Activated CD4-positive, alpha-beta T cell treated with anti-CD3 and anti-CD28 coated beads, Interleukin-2, amount 10 ng/mL, durations not matched to agents 7 days and 5 days (primary cell): ENCODE data around the gene KRTAP4-3. TPM values are rescaled to one million over a fixed set of nuclear protein-coding genes. Genes with fewer than 3 reads are reported as not detected.
"Not testable (repeated sequence)": the region's sequence is repeated elsewhere in the genome, so short reads cannot be mapped to it uniquely, and the experiment has no call there.

Experiments used
- CTCF ChIA-PET: fragments of 350-600 bp; sonication (Branson Sonifier 250); formaldehyde crosslinking; loops from one replicate; lab custom pipeline; 2021; ENCODE audit warnings: antibody characterized with exemption; lab: Charles Lee
- POLR2A ChIA-PET: fragments of 350-600 bp; sonication (Branson Sonifier 250); formaldehyde crosslinking; loops from one replicate; lab custom pipeline; 2021; ENCODE audit warnings: antibody characterized with exemption; lab: Charles Lee
- DNase-seq: peaks from one replicate; pipeline ENCODE4 v3.0.0-alpha.2; 2020
- H3K27ac Mint-ChIP-seq: one replicate; pipeline ENCODE4 v1.8.0; 2021; ENCODE audit warnings: mild to moderate bottlenecking, moderate library complexity, mixed read lengths
- H3K27me3 Mint-ChIP-seq: one replicate; pipeline ENCODE4 v1.8.0; 2021; ENCODE audit warnings: mixed read lengths
- H3K36me3 Mint-ChIP-seq: one replicate; pipeline ENCODE4 v1.8.0; 2021; ENCODE audit warnings: low read depth, mixed read lengths
- H3K4me1 Mint-ChIP-seq: one replicate; pipeline ENCODE4 v1.8.0; 2021; ENCODE audit warnings: mixed read lengths
- H3K4me3 Mint-ChIP-seq: one replicate; pipeline ENCODE4 v1.8.0; 2021; ENCODE audit warnings: mild to moderate bottlenecking, moderate library complexity, mixed read lengths
- H3K9me3 Mint-ChIP-seq: one replicate; pipeline ENCODE4 v1.8.0; 2021; ENCODE audit warnings: mixed read lengths
- total RNA-seq, 2 experiments: library from RNA; stranded (reverse); gene quantifications; one replicate each; pipeline ENCODE4 v1.2.3, GENCODE V29; 2021

The KRTAP4-3 gene
- total RNA-seq, 2 experiments from 2014 or later = not detected

DNA sequence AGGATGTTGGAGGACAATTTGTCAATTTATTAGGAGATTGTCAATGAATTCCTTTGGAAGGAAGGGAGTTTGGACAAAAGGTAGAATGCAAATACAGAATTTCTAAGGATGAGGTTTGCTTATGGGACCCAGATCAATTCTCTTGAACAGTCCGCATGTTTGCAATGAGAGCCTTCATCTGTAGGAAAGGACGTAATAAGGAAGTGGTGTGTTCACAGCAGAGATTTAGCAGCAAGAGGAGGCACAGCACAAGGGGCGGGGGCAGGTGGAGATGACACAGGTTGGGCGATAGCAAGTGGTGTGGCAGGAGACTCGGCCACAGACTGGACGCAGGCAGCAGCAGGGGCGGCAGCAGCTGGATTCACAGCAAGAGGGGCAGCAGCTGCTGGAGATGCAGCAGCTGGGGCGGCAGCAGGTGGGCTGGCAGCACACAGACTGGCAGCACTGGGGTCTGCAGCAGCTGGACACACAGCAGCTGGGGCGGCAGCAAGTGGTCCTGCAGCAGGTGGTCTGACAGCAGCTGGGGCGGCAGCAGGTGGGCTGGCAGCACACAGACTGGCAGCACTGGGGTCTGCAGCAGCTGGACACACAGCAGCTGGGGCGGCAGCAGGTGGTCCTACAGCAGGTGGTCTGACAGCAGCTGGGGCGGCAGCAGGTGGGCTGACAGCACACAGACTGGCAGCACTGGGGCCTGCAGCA, 44.6 kb downstream of the KRTAP4-3 start:
- H3K4me3 Mint-ChIP-seq, H3K27ac Mint-ChIP-seq, CTCF ChIA-PET, DNase-seq, POLR2A ChIA-PET, H3K36me3 Mint-ChIP-seq, H3K27me3 Mint-ChIP-seq: not testable (repeated sequence)
- Mint-ChIP-seq H3K4me1 (peaks cover 40% of the 10 kb centered on the region), H3K9me3 (peaks cover 13% of the 10 kb centered on the region)

- ChIA-PET POLR2A (no interaction called here), CTCF (no interaction called here)
- Mint-ChIP-seq H3K36me3 (peaks cover 2% of the 10 kb centered on the region), H3K27ac (no peak overlapping the region), H3K4me3 (no peak overlapping the region), H3K9me3 (peaks cover 13% of the 10 kb centered on the region), H3K4me1 (peaks cover 40% of the 10 kb centered on the region), H3K27me3 (no peaks in the 10 kb centered on the region)
- no peak for DNase-seq
Observed at GRCh38 chr17:41121742-41122141, 46.3 kb downstream of the KRTAP4-3 start.

GRCh38 chr17:41119696-41120690, 48.0 kb downstream of the KRTAP4-3 start:
- Mint-ChIP-seq H3K27ac (peak overlapping the region; percentile 79), H3K4me1 (peaks cover 26% of the 10 kb centered on the region), H3K9me3 (peaks cover 13% of the 10 kb centered on the region)
- CTCF ChIA-PET, H3K27me3 Mint-ChIP-seq, DNase-seq, H3K4me3 Mint-ChIP-seq, H3K36me3 Mint-ChIP-seq, POLR2A ChIA-PET: not testable (repeated sequence)

GRCh38 chr17:41118721-41119120, 49.3 kb downstream of the KRTAP4-3 start:
- POLR2A ChIA-PET = no interaction called here
- peaks cover 5% of the 10 kb centered on the region for H3K27me3 Mint-ChIP-seq
- peaks cover 2% of the 10 kb centered on the region for H3K36me3 Mint-ChIP-seq
- no peak for DNase-seq
- CTCF ChIA-PET = interaction anchor here (0.6 kb wide), 1 partner anchor 153 kb away, joined by 4 read pairs; no protein-coding TSS in a partner anchor
- no peak overlapping the region for H3K27ac Mint-ChIP-seq
- no peak overlapping the region for H3K4me3 Mint-ChIP-seq
- H3K9me3 Mint-ChIP-seq = peaks cover 13% of the 10 kb centered on the region
- H3K4me1 Mint-ChIP-seq = peaks cover 22% of the 10 kb centered on the region

DNA sequence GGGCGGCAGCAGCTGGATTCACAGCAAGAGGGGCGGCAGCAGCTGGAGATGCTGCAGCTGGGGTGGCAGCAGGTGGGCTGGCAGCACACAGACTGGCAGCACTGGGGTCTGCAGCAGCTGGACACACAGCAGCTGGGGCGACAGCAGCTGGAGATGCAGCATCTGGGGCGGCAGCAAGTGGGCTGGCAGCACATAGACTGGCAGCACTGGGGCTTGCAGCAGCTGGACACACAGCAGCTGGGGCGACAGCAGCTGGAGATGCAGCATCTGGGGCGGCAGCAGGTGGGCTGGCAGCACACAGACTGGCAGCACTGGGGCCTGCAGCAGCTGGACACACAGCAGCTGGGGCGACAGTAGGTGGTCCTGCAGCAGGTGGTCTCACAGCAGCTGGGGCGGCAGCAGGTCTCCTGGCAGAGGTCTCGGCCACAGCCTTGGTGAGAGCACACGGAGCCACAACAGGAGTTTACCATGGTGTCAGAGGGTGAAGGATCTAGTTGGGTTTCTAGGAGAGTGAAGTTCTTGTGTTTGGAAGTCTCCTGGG, 50.1 kb downstream of the KRTAP4-3 start, which contains the start of gene KRTAP4-11:
Gene KRTAP4-11, minus strand, starts transcription at position 528 of the 541 bp plus-strand sequence. Its CDS starts 58 bp downstream, at position 470.
- H3K36me3 Mint-ChIP-seq, DNase-seq, POLR2A ChIA-PET, H3K4me3 Mint-ChIP-seq, H3K27ac Mint-ChIP-seq, H3K27me3 Mint-ChIP-seq, CTCF ChIA-PET: not testable (repeated sequence)
- Mint-ChIP-seq H3K4me1 (peaks cover 17% of the 10 kb centered on the region), H3K9me3 (peaks cover 16% of the 10 kb centered on the region)

Other genes starting within 250 kb of the KRTAP4-3 start
- gene KRT23, start 230.6 kb downstream of the KRTAP4-3 start, total RNA-seq = not detected
- gene KRT39, start 201.3 kb downstream of the KRTAP4-3 start, total RNA-seq = not detected
- gene KRT40, start 183.9 kb downstream of the KRTAP4-3 start, total RNA-seq = not detected
- not detected for gene KRTAP3-3, start 174.1 kb downstream of the KRTAP4-3 start, total RNA-seq
- not detected for gene KRTAP3-2, start 168.3 kb downstream of the KRTAP4-3 start, total RNA-seq
- gene KRTAP3-1, start 159.1 kb downstream of the KRTAP4-3 start, total RNA-seq = not detected
- not detected for gene KRTAP1-5, start 141.0 kb downstream of the KRTAP4-3 start, total RNA-seq
- not detected for gene KRTAP1-4, start 138.0 kb downstream of the KRTAP4-3 start, total RNA-seq
- gene KRTAP1-3, start 133.3 kb downstream of the KRTAP4-3 start, total RNA-seq = not detected
- gene KRTAP1-1, start 126.8 kb downstream of the KRTAP4-3 start, total RNA-seq = not detected
- not detected for gene KRTAP2-1, start 120.9 kb downstream of the KRTAP4-3 start, total RNA-seq
- not detected for gene KRTAP2-2, start 113.0 kb downstream of the KRTAP4-3 start, total RNA-seq
- gene KRTAP2-3, start 108.1 kb downstream of the KRTAP4-3 start, total RNA-seq = not detected
- not detected for gene KRTAP2-4, start 102.3 kb downstream of the KRTAP4-3 start, total RNA-seq
- not detected for gene KRTAP4-7, start 84.1 kb downstream of the KRTAP4-3 start, total RNA-seq
- gene KRTAP4-8, start 70.1 kb downstream of the KRTAP4-3 start, total RNA-seq = not detected
- gene KRTAP4-16, start 66.0 kb downstream of the KRTAP4-3 start, total RNA-seq = not detected
- gene KRTAP4-9, start 62.8 kb downstream of the KRTAP4-3 start, total RNA-seq = not detected
- not detected for gene KRTAP4-11, start 49.8 kb downstream of the KRTAP4-3 start, total RNA-seq
- not detected for gene KRTAP4-12, start 44.0 kb downstream of the KRTAP4-3 start, total RNA-seq
- not detected for gene KRTAP4-6, start 27.7 kb downstream of the KRTAP4-3 start, total RNA-seq
- not detected for gene KRTAP4-5, start 18.4 kb downstream of the KRTAP4-3 start, total RNA-seq
- not detected for gene KRTAP4-4, start 7.5 kb downstream of the KRTAP4-3 start, total RNA-seq
- not detected for gene KRTAP4-2, start 10.0 kb upstream of the KRTAP4-3 start, total RNA-seq
- gene KRTAP4-1, start 16.7 kb upstream of the KRTAP4-3 start, total RNA-seq = not detected
- gene KRTAP9-1, start 21.7 kb upstream of the KRTAP4-3 start, total RNA-seq = not detected
- gene KRTAP9-2, start 58.4 kb upstream of the KRTAP4-3 start, total RNA-seq = not detected
- not detected for gene KRTAP9-3, start 64.2 kb upstream of the KRTAP4-3 start, total RNA-seq
- gene KRTAP9-8, start 69.8 kb upstream of the KRTAP4-3 start, total RNA-seq = not detected
- not detected for gene KRTAP9-4, start 81.5 kb upstream of the KRTAP4-3 start, total RNA-seq
- not detected for gene KRTAP9-9, start 87.2 kb upstream of the KRTAP4-3 start, total RNA-seq
- not detected for gene KRTAP9-6, start 97.2 kb upstream of the KRTAP4-3 start, total RNA-seq
- gene KRTAP9-7, start 107.5 kb upstream of the KRTAP4-3 start, total RNA-seq = not detected
- gene KRTAP29-1, start 134.6 kb upstream of the KRTAP4-3 start, total RNA-seq = not detected
- under 1 TPM in 1 of 2 experiments, not detected in 1; 0.12 TPM for gene KRTAP16-1, start 141.1 kb upstream of the KRTAP4-3 start, total RNA-seq
- not detected for gene KRTAP17-1, start 147.5 kb upstream of the KRTAP4-3 start, total RNA-seq
- not detected for gene KRT33A, start 182.6 kb upstream of the KRTAP4-3 start, total RNA-seq
- not detected for gene KRT33B, start 201.6 kb upstream of the KRTAP4-3 start, total RNA-seq
- not detected for gene KRT34, start 214.1 kb upstream of the KRTAP4-3 start, total RNA-seq
- not detected for gene KRT31, start 229.4 kb upstream of the KRTAP4-3 start, total RNA-seq